H1 (cell line): Measurements from ENCODE around the gene LRRK1. TPM values are rescaled to one million over a fixed set of nuclear protein-coding genes. Genes with fewer than 3 reads are reported as not detected.

Experiments
- CTCF ChIA-PET: fragments of 300-600 bp; sonication (Branson Sonifier 250); formaldehyde crosslinking; loops from one replicate; lab custom pipeline; 2021; ENCODE audit not compliant: partially characterized antibody; lab: Charles Lee
- POLR2A ChIA-PET: fragments of 300-600 bp; sonication (Branson Sonifier 250); formaldehyde crosslinking; loops from one replicate; lab custom pipeline; 2021; ENCODE audit warnings: inconsistent platforms; ENCODE audit not compliant: partially characterized antibody; lab: Charles Lee
- DNase-seq, 2 experiments: peaks; one replicate each; pipeline versions ENCODE4 v3.0.0 to v3.0.0-alpha.2; 2010 to 2022; ENCODE audit warnings: low spot score in 2 of 2, low read depth in 1 of 2, mixed read lengths in 1 of 2
- FAIRE-seq: peaks from 2 replicates; lab custom pipeline; 2011; peaks lifted over from hg19 to GRCh38; lab: Jason Lieb, UNC
- H2AFZ ChIP-seq: 2 replicates; pipeline ENCODE4 v1.8.1; 2012; ENCODE audit warnings: low read length, inconsistent platforms
- H2AK5ac ChIP-seq: 2 replicates; pipeline ENCODE4 v1.6.1; 2013; ENCODE audit warnings: low read depth, low read length
- H2BK120ac ChIP-seq: replicated peaks from 2 replicates; pipeline ENCODE3; 2013; ENCODE audit warnings: low read depth, low read length, inconsistent platforms
- H2BK12ac ChIP-seq: 2 replicates; pipeline ENCODE4 v1.6.1; 2013; ENCODE audit warnings: low read depth, low read length
- H2BK15ac ChIP-seq: 2 replicates; pipeline ENCODE4 v1.6.1; 2013; ENCODE audit warnings: low read length
- H2BK20ac ChIP-seq: 2 replicates; pipeline ENCODE4 v1.6.1; 2013; ENCODE audit warnings: low read length
- H2BK5ac ChIP-seq: 2 replicates; pipeline ENCODE4 v1.6.1; 2013; ENCODE audit warnings: low read depth, low read length
- H3K14ac ChIP-seq: 2 replicates; pipeline ENCODE4 v1.6.1; 2013; ENCODE audit warnings: inconsistent platforms; ENCODE audit not compliant: insufficient read length
- H3K18ac ChIP-seq: 2 replicates; pipeline ENCODE4 v1.6.1; 2013; ENCODE audit warnings: low read length; ENCODE audit errors: extremely low read depth
- H3K23ac ChIP-seq: 2 replicates; pipeline ENCODE4 v1.6.1; 2013; ENCODE audit warnings: inconsistent platforms; ENCODE audit not compliant: insufficient read length
- H3K23me2 ChIP-seq: 2 replicates; pipeline ENCODE4 v1.6.1; 2013; ENCODE audit warnings: low read depth, low read length
- H3K27ac ChIP-seq: 2 replicates; pipeline ENCODE4 v1.6.1; 2011; ENCODE audit warnings: low read depth, low read length, inconsistent platforms
- H3K27me3 ChIP-seq, 4 experiments: replicated peaks in 1 of 4; 1 replicate in 1 of 4; 2 replicates in 3 of 4; pipeline versions ENCODE4 v1.6.1 to v1.8.1; 2011 to 2013; ENCODE audit warnings: low read length in 3 of 4, mild to moderate bottlenecking in 3 of 4, inconsistent platforms in 2 of 4, mixed read lengths in 2 of 4, moderate library complexity in 1 of 4; ENCODE audit not compliant: control insufficient read depth in 3 of 4, insufficient read depth in 3 of 4; ENCODE audit errors: extremely low read depth in 1 of 4
- H3K36me3 ChIP-seq, 4 experiments: 2 replicates each; pipeline versions ENCODE4 v1.6.1 to v1.8.1; 2011 to 2013; ENCODE audit warnings: mild to moderate bottlenecking in 4 of 4, low read length in 3 of 4, moderate library complexity in 2 of 4, control low read depth in 1 of 4, inconsistent platforms in 1 of 4; ENCODE audit not compliant: insufficient read depth in 4 of 4, control insufficient read depth in 2 of 4
- H3K4ac ChIP-seq: replicated peaks from 2 replicates; pipeline ENCODE3; 2013; ENCODE audit warnings: low read length, low read depth, mixed read lengths, inconsistent platforms; ENCODE audit not compliant: insufficient read length
- H3K4me1 ChIP-seq, 4 experiments: replicated peaks in 1 of 4; 1 replicate in 1 of 4; 2 replicates in 3 of 4; pipeline versions ENCODE4 v1.6.1 to v1.8.1; 2011 to 2013; ENCODE audit warnings: low read length in 3 of 4, inconsistent platforms in 2 of 4, mixed read lengths in 1 of 4; ENCODE audit not compliant: insufficient read depth in 4 of 4, control insufficient read depth in 3 of 4
- H3K4me2 ChIP-seq, 2 experiments: 2 replicates each; pipeline versions ENCODE4 v1.6.1 to v1.8.1; 2011 to 2013; ENCODE audit warnings: low read depth in 2 of 2, low read length in 2 of 2, control low read depth in 1 of 2, inconsistent platforms in 1 of 2, mild to moderate bottlenecking in 1 of 2; ENCODE audit not compliant: insufficient read depth in 1 of 2
- H3K4me3 ChIP-seq, 4 experiments: fragments of 200-600, 300-600 bp in 1 of 4; sonication (generic), shearing (Covaris generic), sonication (Bioruptor Twin) in 1 of 4; 2 replicates each; pipeline versions ENCODE4 v1.5.1 to v1.8.1; 2011 to 2016; ENCODE audit warnings: low read length in 4 of 4, low read depth in 3 of 4, control low read depth in 2 of 4, inconsistent platforms in 2 of 4, mild to moderate bottlenecking in 2 of 4, mixed read lengths in 1 of 4, moderate library complexity in 1 of 4; ENCODE audit not compliant: insufficient read depth in 2 of 4; ENCODE audit errors: extremely low read depth in 1 of 4
- H3K56ac ChIP-seq: replicated peaks from 2 replicates; pipeline ENCODE3; 2013; ENCODE audit warnings: low read depth, mild to moderate bottlenecking, mixed read lengths, low read length, inconsistent platforms; ENCODE audit not compliant: insufficient read length
- H3K79me1 ChIP-seq: 2 replicates; pipeline ENCODE4 v1.6.1; 2013; ENCODE audit warnings: low read depth, low read length, control low read depth
- H3K79me2 ChIP-seq, 2 experiments: 2 replicates each; pipeline versions ENCODE4 v1.6.1 to v1.8.1; 2012 to 2013; ENCODE audit warnings: low read length in 2 of 2, mild to moderate bottlenecking in 2 of 2, inconsistent platforms in 1 of 2; ENCODE audit not compliant: insufficient read depth in 2 of 2, control insufficient read depth in 1 of 2
- H3K9ac ChIP-seq, 4 experiments: replicated peaks in 1 of 4; 1 replicate in 1 of 4; 2 replicates in 3 of 4; pipeline versions ENCODE4 v1.6.1 to v1.8.1; 2011 to 2013; ENCODE audit warnings: low read depth in 3 of 4, low read length in 3 of 4, control low read depth in 2 of 4, mild to moderate bottlenecking in 2 of 4, moderate library complexity in 2 of 4, inconsistent platforms in 1 of 4; ENCODE audit errors: extremely low read depth in 1 of 4
- H3K9me3 ChIP-seq, 2 experiments: 2 replicates each; pipeline versions ENCODE4 v1.6.1 to v1.8.1; 2012 to 2013; ENCODE audit warnings: mild to moderate bottlenecking in 2 of 2, moderate library complexity in 2 of 2, control low read depth in 1 of 2, inconsistent platforms in 1 of 2, low read depth in 1 of 2, low read length in 1 of 2, mixed read lengths in 1 of 2; ENCODE audit not compliant: insufficient read depth in 2 of 2
- H4K20me1 ChIP-seq, 2 experiments: replicated peaks in 1 of 2; 2 replicates each; pipeline versions ENCODE3 to v1.8.1; 2011 to 2013; ENCODE audit warnings: inconsistent platforms in 2 of 2, low read length in 2 of 2, mild to moderate bottlenecking in 1 of 2; ENCODE audit not compliant: insufficient read depth in 2 of 2, control insufficient read depth in 1 of 2
- H4K5ac ChIP-seq: 2 replicates; pipeline ENCODE4 v1.6.1; 2013; ENCODE audit warnings: low read length, low read depth, mixed read lengths, inconsistent platforms; ENCODE audit not compliant: insufficient read length
- H4K8ac ChIP-seq: 2 replicates; pipeline ENCODE4 v1.8.0; 2013; ENCODE audit warnings: mild to moderate bottlenecking, moderate library complexity, low read length, inconsistent platforms; ENCODE audit not compliant: insufficient read depth; ENCODE audit errors: extremely low read depth
- H4K91ac ChIP-seq: replicated peaks from 2 replicates; pipeline ENCODE3; 2013; ENCODE audit warnings: low read length, mixed read lengths, inconsistent platforms; ENCODE audit not compliant: insufficient read length
- EZH2 ChIP-seq: fragments of 200-600 bp; sonication (generic); IDR thresholded peaks from 2 replicates; pipeline ENCODE4 v1.7.1; 2012; ENCODE audit warnings: low read depth, mild to moderate bottlenecking, moderate library complexity, low read length, inconsistent platforms; ENCODE audit not compliant: severe bottlenecking
- GABPA ChIP-seq: IDR thresholded peaks from 2 replicates; pipeline ENCODE4 v1.6.1; 2011; ENCODE audit warnings: mild to moderate bottlenecking, low read length, moderate library complexity, borderline replicate concordance; ENCODE audit not compliant: insufficient read depth
- GTF2F1 ChIP-seq: IDR thresholded peaks from 2 replicates; pipeline ENCODE4 v1.6.1; 2012; ENCODE audit warnings: low read depth, low read length, improper control_type of control experiment, borderline replicate concordance
- KDM4A ChIP-seq: IDR thresholded peaks from one replicate; pipeline ENCODE4 v1.7.1; 2012; ENCODE audit warnings: low read depth, mild to moderate bottlenecking, moderate library complexity, low read length, inconsistent platforms; ENCODE audit not compliant: severe bottlenecking
- POLR2AphosphoS5 ChIP-seq: IDR thresholded peaks from 2 replicates; pipeline ENCODE4 v1.6.1; 2011; ENCODE audit warnings: low read depth, low read length
- SIN3A ChIP-seq, 2 experiments: IDR thresholded peaks in 1 of 2; conservative IDR thresholded peaks in 1 of 2; 2 replicates each; pipeline ENCODE4 v1.6.1; 2011 to 2012; ENCODE audit warnings: low read length in 2 of 2, improper control_type of control experiment in 1 of 2, low read depth in 1 of 2, mild to moderate bottlenecking in 1 of 2
- TAF7 ChIP-seq: optimal IDR thresholded peaks from 2 replicates; pipeline ENCODE3; 2011; ENCODE audit warnings: low read depth, mild to moderate bottlenecking, inconsistent platforms, low read length, moderate library complexity, borderline replicate concordance
- TEAD4 ChIP-seq: IDR thresholded peaks from 2 replicates; pipeline ENCODE4 v1.6.1; 2012; ENCODE audit warnings: low read depth, low read length, inconsistent platforms, mixed read lengths
- YY1 ChIP-seq: IDR thresholded peaks from 2 replicates; pipeline ENCODE4 v1.6.1; 2011; ENCODE audit warnings: low read depth, mild to moderate bottlenecking, low read length
- WGBS, 2 experiments: shearing (Covaris generic) in 1 of 2; methylation state at CpG; one replicate each; pipeline versions ENCODE4 v1.1.6 to v1.1.7; 2013 to 2015; ENCODE audit warnings: low lambda C conversion rate in 2 of 2, mixed read lengths in 2 of 2, inconsistent platforms in 1 of 2, low coverage in 1 of 2, missing lambda C conversion rate in 1 of 2; ENCODE audit not compliant: insufficient replicate concordance in 2 of 2, insufficient coverage in 1 of 2, insufficient read length in 1 of 2; ENCODE audit errors: extremely low coverage in 1 of 2, missing lambda C conversion rate in 1 of 2; 5-methylcytosine and 5-hydroxymethylcytosine counted together
- polyA plus RNA-seq, 7 experiments: library from polyadenylated mRNA; depleted of rRNA in 3 of 7; stranded (reverse) in 5 of 7; unstranded in 2 of 7; fragments of >200 nt in 5 of 7; fragments of 200-250 nt in 2 of 7; gene quantifications; 1 replicate in 5 of 7; 2 replicates in 1 of 7; 4 replicates in 1 of 7; pipeline versions ENCODE4 v1.2.1 to v1.2.3, GENCODE V29; 2011 to 2013; ENCODE audit warnings: missing spikeins in 2 of 7, mixed read lengths in 2 of 7
- total RNA-seq: library from RNA; stranded (reverse); fragmentation: NEBNext Ultra II Directional; extraction: Animal tissue kit (Norgen Biotek cat#: 25700); gene quantifications from 2 replicates; pipeline ENCODE4 v1.2.1, GENCODE V29; 2021
- TF ChIP-seq, protein P1 (sequence below): IDR thresholded peaks from 2 replicates; pipeline ENCODE4 v1.6.1; 2011; ENCODE audit warnings: low read depth, mild to moderate bottlenecking, low read length; ENCODE audit not compliant: insufficient read depth
- TF ChIP-seq, protein P2 (sequence below): IDR thresholded peaks from 2 replicates; pipeline ENCODE4 v1.6.1; 2012; ENCODE audit warnings: low read length, inconsistent platforms

LRRK1 gene
- total and polyA plus RNA-seq, 2 of the 8 experiments (the other 6 are each of a cell fraction or from before 2014, with no cell fraction given): 1.2 to 3.6 TPM

GRCh38 chr15:101027920-101028319, 108.8 kb downstream of the LRRK1 start:
- no peak overlapping the region for H2AFZ ChIP-seq
- H2BK5ac ChIP-seq: 0 out of 2 replicates have a peak overlapping the region, but pooled peaks have one; percentile 12
- H3K36me3 ChIP-seq: no peaks in the 10 kb centered on the region
- no peak overlapping the region; the same call in 1 of the 2 replicates for H4K8ac ChIP-seq
- no peak overlapping the region for H3K14ac ChIP-seq
- H3K27ac ChIP-seq: no peak overlapping the region
- CTCF ChIA-PET: interaction anchor here (0.7 to 4.2 kb wide), 10 partner anchors 8 to 230 kb away, joined by 3 to 24 read pairs (median 4); no protein-coding TSS in a partner anchor
- H2BK12ac ChIP-seq: peak overlapping the region; percentile 53; the same call in 1 of the 2 replicates
- H2BK15ac ChIP-seq: peak overlapping the region; percentile 0; the same call in 1 of the 2 replicates
- H3K9me3 ChIP-seq: no peaks in the 10 kb centered on the region
- H2AK5ac ChIP-seq: peak overlapping the region; percentile 57
- H3K79me1 ChIP-seq: no peaks in the 10 kb centered on the region
- H4K91ac ChIP-seq: peak overlapping the region; percentile 34
- no peak overlapping the region for H2BK120ac ChIP-seq
- no peak overlapping the region for H3K4me3 ChIP-seq
- no peaks in the 10 kb centered on the region; the same call in 1 of the 2 replicates for H3K23me2 ChIP-seq
- H2BK20ac ChIP-seq: no peak overlapping the region
- H3K23ac ChIP-seq: no peak overlapping the region
- DNase-seq (no peak), FAIRE-seq (no peak)
- POLR2A ChIA-PET: interaction anchor here (0.8 to 1.0 kb wide), 2 partner anchors 11 to 35 kb away, joined by 3 read pairs; no protein-coding TSS in a partner anchor
- no peak overlapping the region for H3K9ac ChIP-seq
- H3K4me2 ChIP-seq: no peak overlapping the region
- no peak overlapping the region for H3K56ac ChIP-seq
- H3K4me1 ChIP-seq: no peaks in the 10 kb centered on the region
- H3K18ac ChIP-seq: no peak overlapping the region
- no peaks in the 10 kb centered on the region for H3K79me2 ChIP-seq
- H3K4ac ChIP-seq: no peak overlapping the region
- H4K5ac ChIP-seq: no peak overlapping the region
- H4K20me1 ChIP-seq: no peaks in the 10 kb centered on the region
- 91% methylated on average over 13 of the region's 13 CpGs; no CpG with 5 or more reads in 1 of the 2 experiments for WGBS, 2 experiments
- no peaks in the 10 kb centered on the region; a peak in 1 of 7 replicates for H3K27me3 ChIP-seq
- TF ChIP-seq KDM4A (no peak), TEAD4 (no peak), GTF2F1 (no peak), SIN3A (conservative IDR thresholded peaks at IDR 0.05 in 1 of 2, IDR thresholded peaks at IDR 0.05 in 1 of 2; ENCODE audit: low read depth in 1 of 2, low read length in 2 of 2) (no peak), YY1 (no peak), GABPA (no peak), POLR2AphosphoS5 (no peak), TAF7 (no peak), EZH2 (no peak)
- TF ChIP-seq, protein P1, sequence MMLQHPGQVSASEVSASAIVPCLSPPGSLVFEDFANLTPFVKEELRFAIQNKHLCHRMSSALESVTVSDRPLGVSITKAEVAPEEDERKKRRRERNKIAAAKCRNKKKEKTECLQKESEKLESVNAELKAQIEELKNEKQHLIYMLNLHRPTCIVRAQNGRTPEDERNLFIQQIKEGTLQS: no peak
- TF ChIP-seq, protein P2, sequence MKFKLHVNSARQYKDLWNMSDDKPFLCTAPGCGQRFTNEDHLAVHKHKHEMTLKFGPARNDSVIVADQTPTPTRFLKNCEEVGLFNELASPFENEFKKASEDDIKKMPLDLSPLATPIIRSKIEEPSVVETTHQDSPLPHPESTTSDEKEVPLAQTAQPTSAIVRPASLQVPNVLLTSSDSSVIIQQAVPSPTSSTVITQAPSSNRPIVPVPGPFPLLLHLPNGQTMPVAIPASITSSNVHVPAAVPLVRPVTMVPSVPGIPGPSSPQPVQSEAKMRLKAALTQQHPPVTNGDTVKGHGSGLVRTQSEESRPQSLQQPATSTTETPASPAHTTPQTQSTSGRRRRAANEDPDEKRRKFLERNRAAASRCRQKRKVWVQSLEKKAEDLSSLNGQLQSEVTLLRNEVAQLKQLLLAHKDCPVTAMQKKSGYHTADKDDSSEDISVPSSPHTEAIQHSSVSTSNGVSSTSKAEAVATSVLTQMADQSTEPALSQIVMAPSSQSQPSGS: no peak
